H9 (cell line): Measurements from ENCODE around the gene STYXL1. TPM values are rescaled to one million over a fixed set of nuclear protein-coding genes. Genes with fewer than 3 reads are reported as not detected.

Source experiments
- DNase-seq: peaks from one replicate; pipeline ENCODE4 v3.0.0-alpha.2; 2017
- H2AFZ ChIP-seq: one replicate; pipeline ENCODE4 v1.6.1; 2013; ENCODE audit warnings: mild to moderate bottlenecking, low read length, control low read depth, moderate library complexity
- H2AK5ac ChIP-seq: 2 replicates; pipeline ENCODE4 v1.6.1; 2013; ENCODE audit warnings: low read length, control low read depth, mixed read lengths; ENCODE audit not compliant: insufficient read length
- H2BK120ac ChIP-seq: one replicate; pipeline ENCODE4 v1.6.1; 2013; ENCODE audit warnings: low read depth, mild to moderate bottlenecking, low read length, control low read depth, inconsistent platforms; ENCODE audit not compliant: poor library complexity, severe bottlenecking
- H2BK12ac ChIP-seq: 2 replicates; pipeline ENCODE4 v1.6.1; 2013; ENCODE audit warnings: low read length, control low read depth, mixed read lengths, low read depth; ENCODE audit not compliant: insufficient read length
- H2BK15ac ChIP-seq: 2 replicates; pipeline ENCODE4 v1.6.1; 2013; ENCODE audit warnings: low read depth, low read length, control low read depth
- H2BK20ac ChIP-seq: one replicate; pipeline ENCODE4 v1.6.1; 2013; ENCODE audit warnings: low read depth, mild to moderate bottlenecking, low read length, control low read depth, inconsistent platforms; ENCODE audit not compliant: poor library complexity, severe bottlenecking
- H2BK5ac ChIP-seq: 2 replicates; pipeline ENCODE4 v1.6.1; 2013; ENCODE audit warnings: low read length, control low read depth, mixed read lengths; ENCODE audit not compliant: insufficient read length
- H3K14ac ChIP-seq: 2 replicates; pipeline ENCODE4 v1.6.1; 2013; ENCODE audit warnings: low read length, control low read depth; ENCODE audit not compliant: insufficient read depth
- H3K18ac ChIP-seq: 2 replicates; pipeline ENCODE4 v1.6.1; 2013; ENCODE audit warnings: low read depth, mild to moderate bottlenecking, mixed read lengths, low read length, control low read depth; ENCODE audit not compliant: insufficient read length
- H3K23ac ChIP-seq: 2 replicates; pipeline ENCODE4 v1.6.1; 2013; ENCODE audit warnings: low read length, control low read depth, mixed read lengths, low read depth; ENCODE audit not compliant: insufficient read length
- H3K23me2 ChIP-seq: 2 replicates; pipeline ENCODE4 v1.6.1; 2013; ENCODE audit warnings: low read depth, mild to moderate bottlenecking, mixed read lengths, low read length, control low read depth; ENCODE audit not compliant: insufficient read length, poor library complexity, severe bottlenecking
- H3K27ac ChIP-seq: 2 replicates; pipeline ENCODE4 v1.5.1; 2013; ENCODE audit warnings: low read length, control low read depth, mixed read lengths, low read depth; ENCODE audit not compliant: insufficient read length
- H3K27me3 ChIP-seq: 2 replicates; pipeline ENCODE4 v1.6.1; 2013; ENCODE audit warnings: low read length, control low read depth, inconsistent platforms; ENCODE audit not compliant: insufficient read depth
- H3K4ac ChIP-seq: 2 replicates; pipeline ENCODE4 v1.6.1; 2013; ENCODE audit warnings: low read depth, mild to moderate bottlenecking, control low read depth, inconsistent platforms, low read length, moderate library complexity
- H3K4me1 ChIP-seq: 2 replicates; pipeline ENCODE4 v1.6.1; 2013; ENCODE audit warnings: low read length, control low read depth, inconsistent platforms; ENCODE audit not compliant: insufficient read depth
- H3K4me2 ChIP-seq: 2 replicates; pipeline ENCODE4 v1.6.1; 2013; ENCODE audit warnings: low read length, control low read depth, mixed read lengths; ENCODE audit not compliant: insufficient read length, insufficient read depth
- H3K56ac ChIP-seq: 2 replicates; pipeline ENCODE4 v1.6.1; 2013; ENCODE audit warnings: low read depth, mild to moderate bottlenecking, mixed read lengths, low read length, control low read depth; ENCODE audit not compliant: insufficient read length
- H3K79me1 ChIP-seq: 2 replicates; pipeline ENCODE4 v1.6.1; 2013; ENCODE audit warnings: low read depth, mild to moderate bottlenecking, moderate library complexity, low read length, control low read depth, inconsistent platforms; ENCODE audit not compliant: insufficient read depth, poor library complexity, severe bottlenecking
- H3K79me2 ChIP-seq: 2 replicates; pipeline ENCODE4 v1.6.1; 2013; ENCODE audit warnings: low read length, control low read depth, inconsistent platforms; ENCODE audit not compliant: insufficient read depth
- H3K9ac ChIP-seq: 2 replicates; pipeline ENCODE4 v1.6.1; 2013; ENCODE audit warnings: low read length, control low read depth, mixed read lengths; ENCODE audit not compliant: insufficient read length; ENCODE audit errors: extremely low read depth
- H3K9me3 ChIP-seq: one replicate; pipeline ENCODE4 v1.6.1; 2013; ENCODE audit warnings: low read depth, low read length, inconsistent platforms; ENCODE audit not compliant: control insufficient read depth
- H3T11ph ChIP-seq: one replicate; pipeline ENCODE4 v1.6.1; 2013; ENCODE audit warnings: mild to moderate bottlenecking, low read length, control low read depth, inconsistent platforms
- H4K20me1 ChIP-seq: one replicate; pipeline ENCODE4 v1.6.1; 2013; ENCODE audit not compliant: control insufficient read depth, insufficient read length, insufficient read depth
- H4K5ac ChIP-seq: 2 replicates; pipeline ENCODE4 v1.6.1; 2013; ENCODE audit warnings: low read depth, mild to moderate bottlenecking, mixed read lengths, low read length, control low read depth; ENCODE audit not compliant: insufficient read length
- H4K8ac ChIP-seq: replicated peaks from 2 replicates; pipeline ENCODE4 v1.6.1; 2013; ENCODE audit warnings: low read length, control low read depth, mixed read lengths, low read depth; ENCODE audit not compliant: insufficient read length
- H4K91ac ChIP-seq: 2 replicates; pipeline ENCODE4 v1.6.1; 2013; ENCODE audit warnings: low read depth, mild to moderate bottlenecking, moderate library complexity, mixed read lengths, low read length, control low read depth; ENCODE audit not compliant: insufficient read length
- H3K27ac Mint-ChIP-seq, 3 experiments: 2 replicates in 2 of 3; 3 replicates in 1 of 3; pipeline ENCODE4 v1.8.0; 2020 to 2021; ENCODE audit warnings: mixed read lengths in 3 of 3, mild to moderate bottlenecking in 1 of 3, moderate library complexity in 1 of 3
- H3K27me3 Mint-ChIP-seq: 2 replicates; pipeline ENCODE4 v1.8.0; 2021; ENCODE audit warnings: low read depth, mild to moderate bottlenecking, moderate library complexity, mixed read lengths
- H3K36me3 Mint-ChIP-seq, 3 experiments: 2 replicates in 2 of 3; 3 replicates in 1 of 3; pipeline ENCODE4 v1.8.0; 2020 to 2021; ENCODE audit warnings: low read depth in 3 of 3, mixed read lengths in 3 of 3; ENCODE audit not compliant: insufficient read depth in 1 of 3
- H3K4me1 Mint-ChIP-seq, 2 experiments: 2 replicates each; pipeline ENCODE4 v1.8.0; 2020; ENCODE audit warnings: mixed read lengths in 2 of 2
- H3K4me3 Mint-ChIP-seq, 2 experiments: 2 replicates in 1 of 2; 3 replicates in 1 of 2; pipeline ENCODE4 v1.8.0; 2020 to 2021; ENCODE audit warnings: mild to moderate bottlenecking in 2 of 2, mixed read lengths in 2 of 2, moderate library complexity in 1 of 2
- H3K9me3 Mint-ChIP-seq, 2 experiments: 2 replicates in 1 of 2; 3 replicates in 1 of 2; pipeline ENCODE4 v1.8.0; 2020; ENCODE audit warnings: mild to moderate bottlenecking in 2 of 2, mixed read lengths in 2 of 2, moderate library complexity in 1 of 2
- CTCF ChIP-seq: fragments of 200-600 bp; sonication (generic); conservative IDR thresholded peaks from 3 replicates; pipeline ENCODE4 v1.8.0; 2021; ENCODE audit warnings: antibody characterized with exemption, mild to moderate bottlenecking
- WGBS: extraction: QIAGEN DNeasy Blood & Tissue Kit; methylation state at CpG from one replicate; pipeline ENCODE4 v1.1.7; 2013; ENCODE audit warnings: missing lambda C conversion rate, low lambda C conversion rate, mixed read lengths; ENCODE audit not compliant: insufficient read length; ENCODE audit errors: extremely low coverage; 5-methylcytosine and 5-hydroxymethylcytosine counted together
- total RNA-seq: library from RNA; stranded (reverse); gene quantifications from 2 replicates; pipeline ENCODE4 v1.2.1, GENCODE V29; 2021

Gene STYXL1
- total RNA-seq, 1 experiment from 2014 or later, result 38.7 TPM

GRCh38 chr7:76031964-76032363 is 15.8 kb downstream of the STYXL1 start:
- Histone ChIP-seq H3K4me2 (no peak overlapping the region), H3K23ac (no peak overlapping the region), H3K4me1 (0 out of 2 replicates have a peak, but pooled peaks cover 3% of the 10 kb centered on the region), H3T11ph (no peak overlapping the region), H3K9ac (no peak overlapping the region), H3K4ac (no peak overlapping the region), H4K20me1 (no peaks in the 10 kb centered on the region), H4K5ac (no peak overlapping the region), H4K8ac (no peak overlapping the region), H2BK15ac (no peak overlapping the region), H3K14ac (no peak overlapping the region), H3K18ac (no peak overlapping the region), H2AFZ (no peak overlapping the region), H2BK20ac (no peak overlapping the region), H3K27ac (no peak overlapping the region), H2BK120ac (no peak overlapping the region), H3K23me2 (no peaks in the 10 kb centered on the region), H2AK5ac (no peak overlapping the region), H2BK12ac (no peak overlapping the region), H2BK5ac (no peak overlapping the region), H3K9me3 (no peaks in the 10 kb centered on the region), H3K27me3 (no peaks in the 10 kb centered on the region), H3K56ac (no peak overlapping the region), H3K79me1 (no peaks in the 10 kb centered on the region), H3K79me2 (no peaks in the 10 kb centered on the region), H4K91ac (no peak overlapping the region)
- no peak overlapping the region for H3K4me3 Mint-ChIP-seq
- no peak overlapping the region for H3K27ac Mint-ChIP-seq
- no peak for DNase-seq
- no CpG with 5 or more reads among the region's 1 CpG for WGBS
- no peaks in the 10 kb centered on the region for H3K27me3 Mint-ChIP-seq
- no peak for TF ChIP-seq CTCF
- H3K9me3 Mint-ChIP-seq, result peaks cover 0 to 4% of the 10 kb centered on the region in 2 experiments; a peak in 1 of 5 replicates
- H3K36me3 Mint-ChIP-seq, result peaks cover 10 to 22% (median 20%) of the 10 kb centered on the region in 3 experiments; a peak in 6 of 7 replicates
- H3K4me1 Mint-ChIP-seq, result no peaks in the 10 kb centered on the region; a peak in 1 of 4 replicates
